GM19351 (cell line): ENCODE measurements around the gene WWOX.

Experiments used
- ATAC-seq: cut with Tn5 transposase; IDR thresholded peaks from one replicate; pipeline ENCODE4 v1.9.1; 2021; ENCODE audit warnings: mild to moderate bottlenecking, moderate library complexity; ENCODE audit not compliant: unreplicated experiment

WWOX gene

DNA sequence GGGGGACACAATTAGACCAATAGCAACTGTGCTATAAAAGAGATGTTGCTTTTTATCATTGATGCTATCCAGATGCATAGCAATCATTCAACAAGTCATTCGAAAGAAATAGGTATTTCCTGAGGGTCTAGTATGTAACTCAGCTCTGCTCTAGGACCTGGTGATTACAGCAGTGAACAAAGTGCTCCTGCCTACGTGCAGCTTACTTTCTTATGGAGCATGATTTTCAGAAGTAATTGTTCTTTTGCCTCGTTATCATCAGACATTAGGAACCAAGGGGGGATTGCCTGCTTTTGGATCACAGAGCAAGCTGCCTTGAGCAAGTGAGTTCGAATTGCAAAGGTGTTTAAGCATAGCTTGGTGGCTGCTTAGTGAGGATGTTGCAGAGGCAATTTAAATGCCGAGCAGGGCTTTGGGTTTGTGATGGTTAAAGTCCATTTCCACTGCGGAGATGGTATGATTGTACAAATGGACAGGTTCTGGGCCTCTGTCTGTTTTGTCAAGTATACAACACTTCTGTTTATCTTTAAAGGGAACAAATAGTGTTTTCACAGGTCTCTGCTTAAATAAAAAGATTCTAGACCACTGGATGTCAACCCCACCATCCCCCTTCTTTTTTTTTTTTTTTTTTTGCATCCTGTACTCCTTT lies 41.5 kb downstream of the WWOX start:
- ATAC-seq: no peak

DNA sequence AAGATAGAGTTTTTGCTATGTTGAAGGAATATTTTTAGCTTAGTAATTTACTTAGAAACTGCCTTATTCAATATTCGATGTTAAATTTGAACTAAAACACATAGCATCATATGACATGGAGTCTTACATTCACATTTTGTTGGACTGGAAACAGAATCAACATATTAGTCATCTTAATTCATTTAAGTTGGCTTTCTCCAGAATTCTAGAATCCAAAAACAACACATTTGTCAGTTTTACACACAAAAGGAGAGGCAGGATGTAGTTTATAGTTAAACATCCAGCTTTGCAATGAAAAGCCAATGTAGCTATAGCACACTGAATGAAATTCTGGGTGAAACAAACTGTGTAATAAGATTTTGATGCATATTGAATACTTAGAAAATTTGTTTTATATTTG lies 43.3 kb downstream of the WWOX start:
- ATAC-seq: no peak

DNA sequence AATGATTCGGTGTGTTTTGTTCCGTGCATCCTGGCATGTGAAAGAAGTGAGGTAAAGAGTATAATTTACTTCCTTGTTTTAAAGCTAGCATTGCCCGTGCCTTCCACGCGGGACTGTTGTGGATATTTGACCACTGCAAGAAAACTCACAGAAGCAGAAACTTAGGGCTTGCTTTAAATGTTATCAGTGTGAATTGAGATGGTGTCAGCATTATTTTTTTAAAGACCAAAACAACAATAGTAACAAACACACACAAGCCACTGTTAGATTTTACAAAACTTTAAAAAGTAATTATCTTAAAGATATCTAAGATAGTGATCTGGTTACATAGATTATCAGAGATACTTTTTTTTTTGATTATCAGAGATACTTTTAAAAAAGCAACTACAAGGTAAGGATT lies 47.4 kb downstream of the WWOX start:
- ATAC-seq: no peak

DNA sequence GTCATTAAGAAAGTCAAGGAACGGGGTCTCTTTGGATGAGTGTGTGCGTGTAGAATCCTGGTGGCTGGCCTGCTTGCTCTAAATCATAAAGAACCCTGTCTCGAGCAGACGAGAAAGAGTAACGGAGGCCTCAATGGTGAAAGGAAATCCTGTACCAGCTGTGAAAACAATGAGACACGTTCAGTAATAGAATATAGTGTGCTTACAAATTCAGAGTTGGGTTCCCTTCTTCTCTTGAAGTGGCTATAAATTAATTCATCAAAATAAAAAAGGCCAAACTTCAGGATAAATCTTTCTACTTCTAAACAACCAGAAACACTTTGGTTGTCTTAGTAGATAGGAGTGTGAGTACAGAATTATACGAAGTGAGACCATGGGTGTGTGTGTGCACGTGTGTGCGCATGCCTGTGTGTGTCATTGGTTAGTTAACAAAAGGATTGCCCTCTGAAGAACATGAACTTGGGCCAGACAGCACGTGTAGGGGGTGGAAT lies 48.5 kb downstream of the WWOX start:
- ATAC-seq: no peak

DNA sequence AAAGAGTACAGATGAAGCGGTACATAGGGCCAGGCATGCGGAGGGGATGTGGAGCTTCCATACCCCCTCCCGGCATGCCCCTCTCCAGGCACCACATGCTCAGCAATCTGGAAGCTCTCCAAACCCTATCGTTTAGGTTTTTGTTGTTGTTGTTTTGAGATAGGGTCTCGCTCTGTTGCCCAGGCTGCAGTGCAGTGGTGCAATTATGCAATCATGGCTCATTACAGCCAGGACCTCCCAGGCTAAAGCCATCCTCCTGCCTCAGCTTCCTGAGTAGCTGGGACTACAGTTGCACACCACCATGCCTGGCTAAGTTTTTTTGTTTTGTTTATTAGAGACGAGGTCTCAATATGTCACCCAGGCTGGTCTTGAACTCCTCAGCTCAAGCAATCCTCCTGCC lies 50.8 kb downstream of the WWOX start:
- no peak for ATAC-seq

DNA sequence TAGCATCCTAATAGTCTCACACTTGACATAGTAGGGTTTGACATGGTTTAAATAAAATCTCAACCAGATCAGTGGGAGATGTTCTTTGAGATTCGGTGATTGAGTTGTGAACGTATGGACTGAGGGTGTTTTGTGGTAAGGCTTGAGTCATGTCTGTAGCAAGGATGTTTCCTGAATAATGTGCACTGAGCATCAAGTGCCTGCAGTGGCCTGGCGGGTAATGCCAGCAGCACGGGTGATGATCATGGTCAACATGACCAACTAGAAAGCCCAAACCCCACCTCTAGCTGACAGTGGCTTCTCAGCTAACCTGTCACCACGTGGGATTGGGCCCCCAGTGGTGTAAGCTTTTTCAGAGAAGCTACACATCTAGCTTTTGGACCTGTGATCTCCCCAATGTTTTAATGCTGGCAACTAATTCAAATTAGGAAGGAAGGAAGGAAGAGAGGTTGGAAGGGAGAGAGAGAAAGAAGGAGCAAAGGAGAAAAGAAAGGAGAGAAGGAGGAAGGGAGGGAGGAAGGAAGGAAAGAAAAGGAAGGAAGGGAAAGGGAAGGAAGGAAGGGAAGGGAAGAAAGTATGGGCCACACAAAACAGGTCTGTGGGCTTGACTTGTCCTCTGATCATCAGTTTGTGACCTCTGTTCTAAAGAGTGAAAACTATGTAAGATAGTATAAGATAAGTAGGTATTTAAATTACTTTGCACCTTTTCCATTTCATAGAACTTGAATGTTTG lies 55.4 kb downstream of the WWOX start:
- no peak for ATAC-seq

DNA sequence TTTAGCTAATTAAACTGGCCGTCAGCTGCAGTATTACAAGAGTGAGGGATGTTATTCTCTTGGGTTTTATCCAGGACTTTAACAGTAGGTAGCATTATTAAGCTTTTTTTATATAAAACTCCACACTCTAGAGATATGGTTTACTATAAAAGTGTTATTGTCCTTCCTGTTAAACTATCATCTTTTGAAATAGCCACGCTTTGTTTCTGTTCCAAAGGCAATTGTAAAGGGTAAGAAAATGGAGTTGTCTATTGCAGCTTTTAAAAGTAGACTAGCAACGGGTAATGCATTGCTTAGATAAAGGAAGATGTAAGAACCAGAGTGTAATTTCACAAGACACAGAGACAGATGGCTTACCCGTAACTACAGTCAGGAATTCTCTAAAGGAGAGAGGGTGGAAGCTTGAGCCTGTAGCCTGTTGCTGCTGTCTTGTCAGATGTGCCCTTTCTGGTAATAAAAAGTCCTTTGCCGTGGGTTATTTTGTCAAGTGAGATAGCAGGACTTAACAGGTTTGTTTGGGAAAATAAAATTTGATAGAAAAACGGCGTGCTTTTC lies 56.4 kb downstream of the WWOX start:
- ATAC-seq: no peak

DNA sequence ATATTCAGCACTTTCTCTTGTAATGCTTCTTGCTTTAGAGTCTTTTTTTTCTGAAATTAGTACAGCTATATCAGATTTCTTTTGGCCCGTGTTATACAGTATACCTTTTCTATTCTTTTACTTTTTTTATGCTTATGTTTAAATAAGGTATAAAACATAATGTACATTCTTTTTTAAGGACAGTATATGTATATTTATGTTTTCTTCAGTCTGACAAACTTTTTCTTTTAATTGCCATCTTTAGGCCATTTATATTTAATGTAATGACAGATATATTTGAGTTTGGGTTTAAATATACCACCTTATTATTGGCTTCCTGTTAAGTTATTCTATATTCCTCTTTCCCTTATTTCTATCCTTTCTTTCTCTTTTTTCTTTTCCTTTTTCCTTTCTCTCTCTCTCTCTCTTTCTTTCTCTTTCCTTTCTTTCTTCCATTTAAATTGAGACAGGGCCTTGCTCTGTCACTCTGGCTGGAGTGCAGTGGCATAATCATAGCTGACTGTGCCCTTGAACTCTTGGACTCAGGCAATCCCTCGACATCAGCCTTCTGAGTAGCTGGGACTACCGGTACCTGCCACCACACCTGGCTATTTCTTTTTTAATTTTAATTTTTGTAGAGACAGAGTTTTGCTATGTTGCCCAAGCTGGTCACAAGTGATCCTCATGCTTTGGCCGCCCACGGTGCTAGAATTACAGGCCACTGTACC lies 61.7 kb downstream of the WWOX start:
- ATAC-seq: no peak

DNA sequence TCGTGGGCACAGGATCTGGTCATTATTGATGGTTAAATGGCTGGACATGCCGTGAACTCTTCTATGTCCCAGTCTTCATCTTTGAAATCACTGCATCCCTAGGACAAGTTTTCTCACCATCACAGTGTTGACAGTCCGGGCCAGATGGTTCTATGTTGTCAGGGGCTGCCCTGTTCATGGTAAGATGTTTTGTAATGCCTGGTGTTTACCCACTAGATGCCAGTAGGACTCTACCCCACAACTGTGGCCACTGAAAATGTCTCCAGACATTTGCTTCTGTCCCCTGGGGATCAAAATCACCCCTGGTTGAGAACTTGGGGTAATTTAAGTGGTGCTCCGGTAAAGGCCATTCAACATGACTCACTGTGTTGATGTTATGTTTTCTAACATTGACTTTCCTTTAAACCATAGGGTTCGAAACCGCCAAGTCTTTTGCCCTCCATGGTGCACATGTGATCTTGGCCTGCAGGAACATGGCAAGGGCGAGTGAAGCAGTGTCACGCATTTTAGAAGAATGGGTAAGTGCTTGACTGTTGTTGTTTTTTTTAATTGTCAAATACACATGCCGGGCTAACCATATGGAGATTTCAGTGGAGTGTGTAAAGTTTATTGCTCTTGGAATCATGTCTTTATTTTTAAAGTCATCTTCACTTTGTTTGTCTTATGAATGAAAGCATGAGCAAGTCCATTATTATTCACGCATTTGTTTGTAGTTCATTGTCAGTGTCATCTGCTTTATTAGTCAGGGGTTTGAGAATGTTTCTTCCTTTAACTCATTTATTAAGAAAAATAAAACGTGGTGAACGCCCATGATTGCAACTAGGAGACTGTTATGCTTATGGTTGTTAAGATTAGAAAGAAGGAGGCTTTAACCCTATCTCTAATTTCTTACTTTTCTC lies 64.6 kb downstream of the WWOX start:
- ATAC-seq: no peak

DNA sequence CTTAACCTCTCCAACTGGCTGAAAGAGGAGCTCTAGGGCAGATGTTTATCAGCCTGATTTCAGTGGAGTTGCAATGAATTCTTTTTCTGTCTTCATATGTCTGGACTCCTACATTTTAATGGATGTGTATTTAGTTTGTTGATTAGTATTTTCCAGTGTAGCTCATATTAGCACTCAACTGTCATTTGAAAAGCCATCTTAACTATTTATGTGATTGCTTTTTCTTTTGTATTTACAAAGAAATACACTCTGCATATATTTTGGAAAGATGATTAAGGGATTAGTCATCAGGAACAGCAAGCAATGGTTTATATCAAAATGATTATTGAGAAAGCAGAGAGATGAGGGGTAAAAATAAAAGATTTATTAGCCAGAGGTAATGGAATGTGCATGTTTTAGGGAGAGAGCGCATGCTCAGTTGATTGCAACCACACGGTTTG lies 71.1 kb downstream of the WWOX start:
- no peak for ATAC-seq

DNA sequence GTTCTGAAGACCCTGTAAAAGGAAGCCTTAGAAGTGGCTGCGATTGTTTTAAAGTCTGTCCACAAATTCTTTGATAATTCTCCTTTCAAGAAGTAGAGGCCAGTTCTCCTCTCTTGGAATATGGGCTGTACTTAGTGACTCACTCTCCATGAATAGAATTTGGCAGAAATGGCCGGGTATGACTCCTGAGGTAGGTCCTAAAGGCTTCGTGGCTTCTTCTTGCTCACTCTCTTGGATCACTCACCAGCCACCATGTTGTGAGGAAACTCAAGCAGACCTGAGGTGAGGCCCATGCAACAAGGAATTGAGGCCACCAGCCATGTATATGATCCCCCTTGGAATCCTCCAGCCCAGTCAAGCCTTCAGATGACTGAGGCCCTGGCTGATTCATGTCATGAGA lies 75.8 kb downstream of the WWOX start:
- no peak for ATAC-seq

DNA sequence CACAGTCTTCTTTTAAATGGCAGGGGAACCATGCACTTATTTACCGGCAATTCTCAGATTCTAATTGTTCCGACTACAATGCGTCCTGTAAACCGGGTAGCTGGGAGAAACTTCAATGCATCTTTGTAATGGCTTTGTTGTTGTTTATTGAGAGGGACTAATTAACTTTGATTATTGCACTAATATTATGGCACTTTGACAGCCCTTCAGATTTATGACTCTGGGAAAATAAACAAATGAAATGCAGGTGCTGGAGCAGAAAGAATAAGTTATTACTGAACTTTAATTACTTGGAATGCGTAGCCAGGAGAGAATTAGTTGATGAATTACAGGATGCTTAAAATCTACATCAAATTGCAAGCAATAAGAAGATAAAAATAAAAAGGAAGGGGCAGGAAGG lies 77.0 kb downstream of the WWOX start:
- ATAC-seq: no peak

DNA sequence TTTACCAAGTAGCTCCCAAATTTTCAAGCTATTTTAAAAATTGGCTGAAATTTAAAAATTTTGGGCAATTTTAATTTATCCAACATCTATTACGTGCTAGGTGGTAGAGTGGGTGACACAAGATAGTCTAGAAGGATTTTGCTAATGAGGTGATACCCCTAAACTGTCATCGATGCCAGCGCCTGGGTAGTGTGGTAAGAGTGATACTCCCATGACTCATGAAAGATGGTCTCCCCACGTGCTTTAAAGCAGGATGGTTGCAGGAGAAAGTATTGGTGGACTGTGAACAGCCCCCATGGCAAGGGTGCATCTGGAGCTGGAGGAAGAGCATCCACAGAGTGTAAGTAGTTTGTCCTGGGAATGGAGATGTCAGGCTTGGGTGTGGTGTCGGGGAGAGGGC lies 77.8 kb downstream of the WWOX start:
- ATAC-seq: no peak

DNA sequence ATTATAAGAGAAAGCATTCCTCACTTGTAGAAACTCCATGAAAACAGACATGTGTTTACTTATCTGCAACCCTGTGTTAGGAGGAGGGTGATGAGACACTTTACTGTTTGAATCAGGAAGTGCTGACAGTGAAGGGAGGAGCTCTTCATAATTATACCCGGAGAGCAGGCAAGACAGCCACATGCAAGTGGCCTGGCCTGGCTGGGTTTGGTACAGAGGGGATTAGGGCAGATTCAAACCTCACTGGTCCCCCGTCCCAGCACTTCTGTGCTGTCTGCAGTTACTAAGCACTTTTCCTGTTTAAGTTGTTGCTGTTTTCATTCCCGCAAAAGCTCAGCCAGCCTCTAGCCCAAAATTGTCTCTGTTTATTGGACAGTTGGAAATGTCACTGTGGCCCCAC lies 78.5 kb downstream of the WWOX start:
- no peak for ATAC-seq

DNA sequence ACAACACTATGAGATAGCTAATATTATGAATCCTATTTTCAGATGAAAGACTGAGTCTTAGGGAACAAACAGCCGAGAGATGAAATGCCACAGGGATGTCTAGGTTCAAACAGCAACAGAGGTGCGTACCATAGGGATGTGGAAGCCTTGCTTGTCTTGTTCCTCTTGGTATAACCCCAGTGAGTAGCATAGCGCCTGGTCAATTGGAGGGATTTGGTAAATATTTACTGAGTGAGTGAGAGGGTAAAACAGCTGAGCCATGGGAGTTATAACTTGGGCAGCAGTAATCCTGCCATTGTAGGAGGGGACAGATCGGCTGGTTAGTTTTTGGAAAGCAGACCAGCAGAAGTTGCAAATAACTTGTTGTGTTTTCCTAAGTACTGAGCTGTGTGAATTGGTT lies 80.2 kb downstream of the WWOX start:
- ATAC-seq: no peak

DNA sequence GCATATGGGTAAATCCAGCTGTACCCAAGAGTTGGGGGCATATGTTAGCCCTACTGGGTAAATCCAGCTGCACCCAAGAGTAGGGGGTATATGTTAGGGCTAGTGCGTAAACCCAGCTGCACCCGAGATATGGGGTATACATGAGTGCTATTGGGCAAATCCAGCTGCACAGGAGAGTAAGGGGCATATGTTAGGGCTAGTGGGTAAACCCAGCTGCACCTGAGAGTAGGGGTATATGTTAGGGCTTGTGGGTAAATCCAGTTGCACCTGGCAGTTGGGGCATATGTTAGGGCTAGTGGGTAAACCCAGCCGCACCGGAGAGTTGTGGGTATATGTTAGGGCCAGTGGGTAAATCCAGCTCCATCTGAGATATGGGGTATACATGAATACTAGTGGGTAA lies 80.9 kb downstream of the WWOX start:
- ATAC-seq: no peak

DNA sequence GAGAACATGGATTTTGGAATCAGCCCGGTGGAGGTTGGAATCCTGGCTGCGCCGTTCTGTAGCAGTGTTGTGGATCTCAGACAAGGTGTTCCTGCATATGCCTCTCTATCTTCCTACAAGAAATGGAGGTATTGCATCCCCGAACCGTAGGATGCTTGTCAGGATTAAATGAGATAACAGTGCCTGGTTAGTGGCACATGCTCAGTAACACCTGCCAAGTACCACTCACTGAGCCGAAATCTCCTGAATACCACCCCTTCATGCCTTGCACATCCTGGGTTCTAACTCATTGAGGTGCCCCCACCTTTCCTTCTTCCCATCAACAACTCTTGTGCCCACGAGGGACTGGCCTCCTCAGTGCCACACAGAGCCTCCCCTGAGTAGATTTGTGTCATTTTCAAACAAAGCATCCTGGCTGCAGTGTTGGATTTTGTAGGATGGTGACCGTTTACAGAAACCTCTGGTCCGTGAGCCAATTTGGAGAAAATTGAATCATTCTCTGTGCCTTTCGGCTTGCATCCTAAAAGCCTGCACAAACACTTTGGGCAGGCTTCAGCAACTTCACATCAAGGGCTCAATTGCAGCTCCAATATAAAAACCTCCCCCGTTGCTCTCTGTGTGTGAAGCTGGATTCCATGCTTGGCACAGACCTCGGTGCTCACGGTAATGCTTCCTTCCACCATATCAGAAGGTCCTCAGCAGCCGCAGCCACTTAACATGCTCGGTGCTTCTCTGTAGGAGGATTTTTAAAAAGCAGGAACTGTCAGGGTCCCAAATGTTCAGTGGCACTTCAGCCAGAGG lies 84.2 kb downstream of the WWOX start:
- no peak for ATAC-seq

DNA sequence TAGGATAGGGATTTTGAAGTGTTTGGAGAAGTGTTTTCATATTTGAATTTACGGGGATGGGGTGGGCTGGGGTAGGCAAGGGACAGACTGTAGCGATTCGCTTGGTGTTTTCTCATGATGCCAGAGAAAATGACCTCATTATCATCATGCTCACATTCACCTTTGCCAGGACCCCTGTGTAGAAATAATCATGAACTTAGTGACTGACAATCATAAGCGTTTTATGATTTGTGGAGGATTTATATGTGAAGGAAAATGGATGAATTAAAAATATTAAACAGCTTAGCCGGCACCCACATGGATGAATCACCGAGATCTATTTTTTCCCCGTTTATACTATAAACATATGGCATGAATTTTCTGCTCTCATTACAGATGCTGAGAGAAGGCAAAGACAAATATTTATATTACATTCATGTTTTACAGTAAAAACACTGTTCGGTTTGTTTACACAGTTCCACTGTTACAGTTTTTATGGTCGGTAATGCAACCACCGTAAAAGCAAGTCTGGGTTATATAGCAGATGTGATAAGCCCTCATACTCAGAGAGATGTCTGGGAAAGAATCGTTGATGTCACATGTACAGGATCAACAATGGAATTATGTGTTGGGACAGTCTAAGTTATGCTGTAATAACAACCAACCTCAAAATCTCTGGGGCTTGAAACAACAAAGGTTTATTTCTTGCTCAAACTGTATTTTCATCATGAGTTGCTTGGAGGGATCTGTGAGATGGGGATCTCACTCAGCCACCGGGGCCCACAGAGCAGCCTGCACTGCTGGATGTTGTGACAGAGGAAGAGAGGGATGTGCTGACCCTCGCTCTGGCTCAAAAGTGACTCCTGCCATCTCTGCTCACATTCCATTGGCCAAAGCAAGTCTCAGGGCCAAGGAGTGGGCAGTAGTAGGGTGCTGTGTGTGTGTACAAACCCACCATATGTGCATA lies 85.1 kb downstream of the WWOX start:
- ATAC-seq: no peak

DNA sequence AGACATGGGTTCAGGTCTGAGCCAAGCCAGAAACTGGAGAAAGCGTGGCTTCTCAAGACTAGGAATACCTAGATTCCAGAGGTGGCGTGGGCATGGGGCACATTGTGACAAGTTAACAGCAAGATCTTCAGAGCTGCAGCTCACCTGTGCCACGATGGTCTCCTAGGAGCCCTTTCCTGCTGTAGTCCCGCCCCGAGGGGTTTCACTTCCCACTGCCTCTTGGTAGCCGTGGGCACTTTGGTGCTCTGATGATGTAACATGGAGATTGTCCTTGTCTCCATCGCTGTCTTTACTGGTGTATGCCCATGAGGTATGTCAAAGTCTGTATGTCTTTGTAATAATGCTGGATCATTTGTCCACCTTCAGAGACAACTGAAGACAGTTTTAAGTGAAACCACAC lies 89.7 kb downstream of the WWOX start:
- no peak for ATAC-seq
